HG03432 (cell line): ENCODE data around the gene ANAPC2.

ENCODE experiments used
- ATAC-seq: cut with Tn5 transposase; IDR thresholded peaks from one replicate; pipeline ENCODE4 v1.9.1; 2021; ENCODE audit warnings: mild to moderate bottlenecking, moderate library complexity; ENCODE audit not compliant: unreplicated experiment

The ANAPC2 gene

DNA sequence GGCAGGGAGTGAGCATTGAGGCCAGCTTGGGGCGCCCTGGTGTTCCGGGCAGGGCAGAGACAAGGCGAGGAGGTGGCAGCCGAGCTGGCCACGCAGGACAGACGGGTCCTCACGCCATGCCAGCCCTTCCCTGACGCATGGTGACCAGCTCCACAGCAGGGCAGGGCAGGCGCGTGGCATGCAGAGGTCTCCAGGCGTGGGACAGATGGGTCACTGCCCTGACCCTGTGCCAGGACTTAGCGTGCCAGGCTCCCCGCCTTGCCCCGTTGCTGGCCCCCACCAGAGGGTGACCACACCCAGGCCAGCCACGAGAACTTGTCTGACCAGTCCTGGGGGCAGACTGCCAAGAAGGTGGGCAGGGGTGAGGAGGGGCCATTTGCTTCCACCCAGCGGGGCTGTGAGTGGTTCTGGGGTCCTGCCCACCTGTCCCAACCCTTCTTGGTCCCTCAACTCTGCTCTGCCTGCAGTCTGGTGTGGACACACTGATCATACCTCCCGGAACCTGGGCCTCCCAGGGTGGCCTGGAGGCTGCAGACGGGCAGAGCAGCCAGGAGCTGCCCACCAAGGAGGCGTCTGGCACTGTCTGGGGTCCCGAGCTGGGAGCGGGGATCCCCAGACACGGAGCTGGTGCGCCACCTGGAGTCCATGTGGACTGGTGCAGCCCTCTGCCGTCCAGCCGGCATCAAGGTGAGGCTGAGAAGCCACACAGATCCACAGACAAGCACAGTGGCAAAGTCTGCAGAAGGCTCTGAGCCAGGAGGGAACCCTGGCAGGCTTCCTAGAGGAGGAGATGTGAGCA lies 38.9 kb upstream of the ANAPC2 start, which contains the start of gene RNF224:
RNF224 (plus strand) TSS at position 449 of the 799 bp plus-strand sequence. CDS start 834 bp downstream, outside the sequence.
- ATAC-seq: no peak

DNA sequence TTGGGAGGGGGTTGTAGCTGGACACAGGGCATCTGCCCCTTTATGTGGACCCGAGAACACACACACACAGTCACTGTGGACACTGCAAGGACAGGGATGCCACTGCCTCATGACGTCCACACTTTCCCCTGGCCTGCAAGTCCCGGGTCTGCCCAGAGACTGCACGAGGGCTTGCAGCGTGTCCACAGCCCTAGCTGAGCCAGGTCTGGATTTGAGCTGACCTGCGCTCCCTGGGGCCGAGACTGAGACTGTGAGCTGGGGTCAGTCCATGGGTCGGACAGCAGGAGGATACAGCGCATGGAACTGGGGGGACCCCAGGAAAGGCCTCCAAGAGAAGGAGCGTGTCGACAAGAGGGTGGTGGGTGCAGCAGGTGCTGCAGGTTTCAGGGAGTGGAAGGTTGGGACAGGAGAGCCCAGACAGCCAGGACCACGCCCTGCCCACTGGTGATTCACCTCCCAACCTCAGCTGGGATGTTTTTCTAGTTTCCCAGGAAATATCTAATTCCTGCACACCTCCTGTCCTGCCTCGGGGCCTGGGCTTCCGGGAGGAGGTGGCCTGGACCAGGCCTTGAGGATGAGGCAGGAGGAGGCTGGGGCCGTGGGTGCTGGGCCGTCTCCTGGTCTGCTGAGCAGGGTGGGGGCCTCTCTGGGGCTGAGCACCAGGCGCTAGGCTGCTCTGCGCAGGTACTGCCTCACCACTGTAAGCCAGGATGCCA lies 38.1 kb upstream of the ANAPC2 start:
- ATAC-seq: no peak

DNA sequence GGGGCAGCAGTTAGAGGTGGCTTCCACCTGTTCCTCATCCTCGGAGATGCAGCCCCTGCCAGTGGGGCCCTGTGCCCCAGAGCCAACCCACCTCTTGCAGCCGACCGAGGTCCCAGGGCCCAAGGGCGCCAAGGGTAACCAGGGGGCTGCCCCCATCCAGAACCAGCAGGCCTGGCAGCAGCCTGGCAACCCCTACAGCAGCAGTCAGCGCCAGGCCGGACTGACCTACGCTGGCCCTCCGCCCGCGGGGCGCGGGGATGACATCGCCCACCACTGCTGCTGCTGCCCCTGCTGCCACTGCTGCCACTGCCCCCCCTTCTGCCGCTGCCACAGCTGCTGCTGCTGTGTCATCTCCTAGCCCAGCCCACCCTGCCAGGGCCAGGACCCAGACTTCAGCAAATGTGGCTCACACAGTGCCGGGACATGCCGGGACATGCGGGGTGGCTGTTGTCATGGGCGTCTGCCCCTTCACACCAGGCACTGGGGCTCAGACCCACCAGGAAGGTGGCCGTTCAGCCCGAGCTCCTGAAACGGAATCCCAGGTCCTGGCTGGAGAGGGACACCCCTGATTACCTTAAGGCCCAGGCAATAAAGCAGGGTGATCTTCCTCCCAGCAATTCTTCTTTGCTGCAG lies 37.5 kb upstream of the ANAPC2 start:
- ATAC-seq: no peak

DNA sequence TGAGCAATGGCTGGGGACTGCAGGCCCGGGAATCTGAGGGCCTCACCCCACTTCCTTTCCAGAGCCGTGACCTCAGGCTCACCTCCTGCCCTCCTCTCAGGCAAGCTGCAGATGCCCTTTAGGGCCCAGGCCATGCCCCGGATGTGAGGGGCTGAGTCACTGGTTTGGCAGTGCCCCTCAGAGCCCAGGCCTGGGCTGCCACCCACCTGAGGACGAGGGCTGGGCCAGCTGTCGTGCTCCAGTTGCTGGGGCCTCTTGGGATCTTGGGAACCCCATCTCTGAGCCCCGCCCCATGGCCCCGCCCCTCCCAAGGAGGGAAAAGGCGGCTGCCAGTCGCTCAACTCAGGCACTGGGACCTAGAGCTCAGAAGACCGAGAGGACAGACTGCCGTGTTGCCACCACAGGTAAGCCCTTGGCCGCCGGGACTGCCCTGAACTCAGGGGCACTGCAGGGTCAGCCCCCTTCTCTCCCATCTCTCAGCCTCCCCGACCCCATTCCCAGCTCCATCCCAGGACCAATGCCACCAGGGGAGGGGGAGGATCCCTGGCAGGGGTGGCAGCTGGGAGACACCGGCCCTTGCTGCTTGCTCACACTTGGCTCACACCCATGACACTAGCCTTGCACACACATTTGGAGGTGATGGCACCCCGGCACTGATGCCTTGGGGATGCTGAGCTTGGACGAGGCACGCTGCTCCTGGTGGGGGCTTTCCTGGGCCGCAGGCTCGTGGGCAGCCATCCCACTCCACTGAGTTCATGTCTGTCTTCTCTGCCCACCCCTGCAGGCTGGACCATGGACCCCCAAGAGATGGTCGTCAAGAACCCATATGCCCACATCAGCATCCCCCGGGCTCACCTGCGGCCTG lies 36.7 kb upstream of the ANAPC2 start, which contains the start of gene CYSRT1:
CYSRT1 (plus strand) TSS at position 345 of the 865 bp plus-strand sequence; CDS start at position 793, 448 bp downstream.
- ATAC-seq: no peak

- peak; percentile 66 for ATAC-seq
Measured at GRCh38 chr9:137223078-137223970, 35.0 kb upstream of the ANAPC2 start.

- peak; percentile 3 for ATAC-seq
Measured at GRCh38 chr9:137222190-137223077, 34.1 kb upstream of the ANAPC2 start, which contains the start of gene RNF208. Gene RNF208, minus strand, starts transcription at chr9:137222240. Its CDS starts 1,028 bp downstream, at chr9:137221212.

DNA sequence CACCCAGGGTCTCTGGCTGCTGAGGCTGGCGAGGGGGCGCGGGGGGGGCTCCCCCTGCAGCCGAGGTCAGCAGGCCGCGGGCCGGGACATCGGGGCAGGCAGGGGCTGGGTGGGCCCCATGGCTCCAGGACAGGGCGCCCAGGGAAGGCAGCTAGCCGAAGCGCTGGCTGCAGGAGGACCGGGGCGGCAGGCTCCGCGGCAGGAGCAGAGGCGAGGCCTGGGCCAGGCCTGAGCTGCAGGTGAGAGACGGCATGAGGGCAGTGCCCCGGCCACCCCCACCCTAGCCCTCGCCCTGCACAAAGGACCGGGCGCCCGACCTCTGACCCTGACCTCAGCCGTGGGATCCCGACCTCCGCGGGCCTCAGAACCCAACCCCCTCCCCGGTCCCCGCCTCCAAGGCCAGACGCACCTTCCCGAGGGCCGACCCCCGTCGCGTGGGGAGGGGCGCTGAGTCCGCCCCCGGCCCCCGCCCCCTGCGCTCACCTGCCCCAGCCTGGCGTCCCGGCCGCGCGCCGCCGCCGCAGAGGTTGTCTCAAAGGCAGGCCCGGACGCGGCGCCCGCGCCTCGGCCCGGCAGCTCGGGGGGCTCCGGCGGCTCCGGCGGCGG lies 33.2 kb upstream of the ANAPC2 start:
- no peak for ATAC-seq

GRCh38 chr9:137221095-137221505 lies 32.7 kb upstream of the ANAPC2 start:
- ATAC-seq: no peak

GRCh38 chr9:137220317-137221094 lies 32.1 kb upstream of the ANAPC2 start:
- ATAC-seq: no peak

DNA sequence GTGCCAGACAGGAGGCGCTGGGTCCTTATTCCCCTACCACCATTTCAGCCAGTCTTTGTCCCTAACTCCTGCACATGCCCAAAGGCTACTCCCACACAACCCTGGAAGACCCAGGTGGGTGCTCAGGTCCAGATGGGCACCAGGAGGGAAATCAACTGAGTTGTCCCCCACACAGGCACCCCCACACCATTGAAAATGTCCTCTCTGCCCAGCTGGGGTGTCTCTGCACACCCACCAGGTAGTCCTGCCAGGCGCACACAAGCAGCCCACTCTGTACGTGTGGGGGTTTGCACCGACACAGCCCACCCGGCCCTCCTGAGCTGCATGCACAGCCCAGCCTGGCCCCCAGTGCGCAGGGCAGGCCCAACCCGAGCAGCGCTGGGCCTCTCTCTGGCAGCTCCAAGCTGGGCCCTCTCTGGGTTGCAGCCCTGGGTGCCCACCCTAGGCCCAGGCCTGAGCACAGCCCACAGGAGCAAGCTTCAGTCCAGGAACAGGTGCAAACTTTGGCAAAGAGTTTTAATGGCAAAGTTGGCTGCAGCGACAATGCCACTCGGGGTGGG lies 31.5 kb upstream of the ANAPC2 start:
- no peak for ATAC-seq

- no peak for ATAC-seq
Measured at GRCh38 chr9:137218754-137219271, 30.5 kb upstream of the ANAPC2 start.

GRCh38 chr9:137218212-137218753 lies 29.9 kb upstream of the ANAPC2 start:
- no peak for ATAC-seq

- no peak for ATAC-seq
Measured at GRCh38 chr9:137217276-137218211, 29.2 kb upstream of the ANAPC2 start.

DNA sequence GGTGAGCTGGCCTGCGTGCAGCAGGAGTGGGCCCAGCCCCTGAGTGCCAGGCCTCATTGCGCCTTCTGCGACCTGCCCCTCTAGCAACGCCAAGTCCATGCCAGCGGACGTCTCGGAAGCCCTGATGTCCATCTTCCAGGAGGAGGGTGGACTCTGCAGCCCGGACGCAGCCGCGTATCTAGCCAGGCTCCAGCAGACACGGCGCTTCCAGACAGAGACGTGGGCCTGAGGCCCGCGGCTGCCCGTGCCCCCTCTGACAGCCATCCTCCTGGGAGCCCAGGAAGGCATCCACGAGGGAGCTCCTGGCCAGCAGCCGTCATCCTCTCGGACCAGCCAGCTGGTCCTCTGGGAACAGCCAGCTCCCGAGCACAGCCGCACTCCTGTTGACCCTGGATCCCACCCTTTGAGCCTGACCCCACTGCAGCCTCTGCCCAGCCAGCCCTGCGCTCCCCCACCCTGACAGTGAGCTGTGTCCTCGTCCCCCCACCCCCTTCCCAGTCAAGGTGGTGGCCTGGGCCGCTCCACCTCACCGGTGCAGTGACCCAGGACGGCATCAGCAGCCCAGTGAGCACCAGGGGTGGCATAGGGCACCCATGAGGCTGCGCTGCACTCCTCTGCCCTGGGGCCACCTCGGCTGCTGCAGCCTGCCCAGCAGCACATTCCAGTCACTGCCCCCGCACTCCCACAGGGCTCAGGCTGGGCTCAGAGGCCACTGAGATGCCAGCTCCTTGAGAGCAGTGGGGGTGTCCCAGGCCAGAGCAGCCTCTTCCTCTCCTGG lies 28.0 kb upstream of the ANAPC2 start:
- ATAC-seq: no peak
